Adrenal gland (tissue), 19 donors: Measurements from ENCODE around the gene BIK. TPM values are rescaled to one million over a fixed set of nuclear protein-coding genes. Genes with fewer than 3 reads are reported as not detected.

Experiments used
- DNase-seq, 7 donors: peaks; one replicate each; pipeline ENCODE4 v3.0.0-alpha.2; 2019 to 2020
- H3K27ac ChIP-seq, 5 donors: fragments of 200-600 bp; sonication (generic) in 4 of 5; 1 replicate in 3 of 5; 2 replicates in 2 of 5; pipeline versions ENCODE4 v1.5.1 to v1.8.0; 2016 to 2020; ENCODE audit warnings: mild to moderate bottlenecking in 1 of 5
- H3K27me3 ChIP-seq: fragments of 200-600 bp; 2 replicates; pipeline ENCODE4 v1.8.0; 2021
- H3K36me3 ChIP-seq, 2 donors: fragments of 200-600 bp; replicated peaks in 1 of 2; 1 replicate in 1 of 2; 2 replicates in 1 of 2; pipeline versions ENCODE4 v1.5.1 to v1.8.0; 2018 to 2022
- H3K4me1 ChIP-seq, 2 donors: fragments of 200-600 bp; replicated peaks in 1 of 2; 1 replicate in 1 of 2; 2 replicates in 1 of 2; pipeline versions ENCODE4 v1.5.1 to v1.8.0; 2018 to 2021
- H3K4me3 ChIP-seq, 4 donors: fragments of 200-600 bp; sonication (generic) in 3 of 4; one replicate each; pipeline ENCODE4 v1.5.1; 2016 to 2018
- H3K9me3 ChIP-seq, 3 donors: fragments of 200-600 bp; sonication (generic) in 1 of 3; replicated peaks in 1 of 3; 1 replicate in 2 of 3; 2 replicates in 1 of 3; pipeline versions ENCODE4 v1.5.1 to v1.8.0; 2016 to 2021
- POLR2A ChIP-seq, 2 donors: fragments of 450-650 bp; IDR thresholded peaks; one replicate each; pipeline ENCODE4 v1.6.1; 2017; ENCODE audit warnings: antibody characterized with exemption in 2 of 2, mild to moderate bottlenecking in 2 of 2, moderate library complexity in 1 of 2
- WGBS, 4 donors: extraction: QIAGEN DNeasy Blood & Tissue Kit in 2 of 4; methylation state at CpG; one replicate each; pipeline versions ENCODE4 v1.1.5 to v1.1.7; 2013 to 2017; 5-methylcytosine and 5-hydroxymethylcytosine counted together
- intact Hi-C, 2 donors: fragments of 100-400 bp; cut with DNase I; formaldehyde crosslinking; loops; one replicate each; pipeline versions ENCODE4 v1.14.1 to v1.15.0; 2022 to 2023
- long read RNA-seq, 10 donors: library from polyadenylated mRNA in 3 of 10; unstranded in 2 of 10; stranded (forward) in 1 of 10; transcript quantifications; one replicate each; pipeline ENCODE4 v2.0.0 and lab custom pipeline, GENCODE V29; 2021 to 2026
- polyA plus RNA-seq, 3 donors: library from polyadenylated mRNA; stranded (reverse); fragments of 200-250 nt in 2 of 3; fragments of 350-450 nt in 1 of 3; fragmentation: Illumina TruSeq in 1 of 3; extraction: RNeasy Lipid Tissue Mini Kit (QIAGEN cat#74804) in 1 of 3; gene quantifications; one replicate each; pipeline ENCODE4 v1.2.3, GENCODE V29; 2013 to 2014
- total RNA-seq, 9 donors: library from RNA; depleted of rRNA in 4 of 9; stranded (reverse); fragments of >200 nt in 4 of 9; fragments of 120-200 nt in 1 of 9; fragmentation: NEBNext Ultra II Directional in 1 of 9; extraction: Animal tissue kit (Norgen Biotek cat#: 25700) in 1 of 9; gene quantifications; one replicate each; pipeline versions ENCODE4 v1.1.0 to v1.2.4, GENCODE V29; 2013 to 2023
- TF ChIP-seq, protein P1 (sequence below), 6 experiments: fragments of 450-650 bp in 4 of 6; fragments of 200-600 bp in 2 of 6; sonication (generic) in 1 of 6; IDR thresholded peaks; 1 replicate in 5 of 6; 2 replicates in 1 of 6; pipeline versions ENCODE4 v1.5.1 to v1.8.0; 2016 to 2021; ENCODE audit warnings: antibody characterized with exemption in 6 of 6, mild to moderate bottlenecking in 2 of 6, moderate library complexity in 1 of 6
- donor health status: healthy with polysubstance abuse.
- donor health status: Bipolar disorder and iron deficiency.
- donor health status: DM: yes; HTN: yes; CAD: no.
- donor health status: DM: no; HTN: no; CAD: no.
- donor health status: DM: no; HTN: no; CAD: no.
- donor health status: DM: yes; HTN: yes; CAD: no.

BIK gene, protein sequence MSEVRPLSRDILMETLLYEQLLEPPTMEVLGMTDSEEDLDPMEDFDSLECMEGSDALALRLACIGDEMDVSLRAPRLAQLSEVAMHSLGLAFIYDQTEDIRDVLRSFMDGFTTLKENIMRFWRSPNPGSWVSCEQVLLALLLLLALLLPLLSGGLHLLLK
- total RNA-seq (1 to 10 TPM; 1.7 to 7.4 (median 2.9) TPM), polyA plus RNA-seq (1 to 10 TPM in 2 of 3 donors, not detected in 1; 3.1 to 3.4 TPM)
- long read RNA-seq, donor 1, partial matches to known transcripts = 0 of 1 reads
- long read RNA-seq, donor 1, other reads (novel, unspliced or antisense) = 0 of 1 reads
- long read RNA-seq, donor 2, partial matches to known transcripts = 0 of 1 reads
- long read RNA-seq, donor 2, other reads (novel, unspliced or antisense) = 0 of 1 reads
- long read RNA-seq, donor 3, partial matches to known transcripts = 0 of 2 reads
- long read RNA-seq, donor 3, other reads (novel, unspliced or antisense) = 0 of 2 reads
- long read RNA-seq, donor 4, partial matches to known transcripts = 0 of 3 reads
- long read RNA-seq, donor 4, other reads (novel, unspliced or antisense) = 1 of 3 reads
- long read RNA-seq, donor 5, transcript BIK-201 (5 exons, 953 nt) = major isoform, 6 of 8 reads
- long read RNA-seq, donor 5, partial matches to known transcripts = 1 of 8 reads
- long read RNA-seq, donor 5, other reads (novel, unspliced or antisense) = 1 of 8 reads
- long read RNA-seq, donor 6, partial matches to known transcripts = 0 of 1 reads
- long read RNA-seq, donor 6, other reads (novel, unspliced or antisense) = 0 of 1 reads
- long read RNA-seq, donor 7 = 0 reads
- long read RNA-seq, donor 8, partial matches to known transcripts = 0 of 3 reads
- long read RNA-seq, donor 8, other reads (novel, unspliced or antisense) = 0 of 3 reads
- long read RNA-seq, donor 9, partial matches to known transcripts = 0 of 2 reads
- long read RNA-seq, donor 9, other reads (novel, unspliced or antisense) = 0 of 2 reads
- long read RNA-seq, donor 10, partial matches to known transcripts = 0 of 1 reads
- long read RNA-seq, donor 10, other reads (novel, unspliced or antisense) = 0 of 1 reads

GRCh38 chr22:43110444-43110926 lies at the start of gene BIK:
TSS of gene BIK (plus strand) at chr22:43110750. CDS start at chr22:43124023, 13,273 bp downstream.
- 0 to 1% (median 0%) methylated on average over 20 to 49 of the region's 49 CpGs for WGBS, 4 donors
- Histone ChIP-seq H3K4me1 (peaks cover 13 to 18% of the 10 kb centered on the region in 2 donors), H3K4me3 (peak within 1 kb of the TSS in 2 of 4 donors; percentile 59 to 62), H3K9me3 (no peaks in the 10 kb centered on the region), H3K36me3 (no peaks in the 10 kb centered on the region), H3K27me3 (no peaks in the 10 kb centered on the region), H3K27ac (peak within 1 kb of the TSS in 1 of 5 donors; percentile 20)
- intact Hi-C loops = no loop called here
- DNase-seq = peak; percentile 56 to 78 (median 60)
- TF ChIP-seq, protein P1, sequence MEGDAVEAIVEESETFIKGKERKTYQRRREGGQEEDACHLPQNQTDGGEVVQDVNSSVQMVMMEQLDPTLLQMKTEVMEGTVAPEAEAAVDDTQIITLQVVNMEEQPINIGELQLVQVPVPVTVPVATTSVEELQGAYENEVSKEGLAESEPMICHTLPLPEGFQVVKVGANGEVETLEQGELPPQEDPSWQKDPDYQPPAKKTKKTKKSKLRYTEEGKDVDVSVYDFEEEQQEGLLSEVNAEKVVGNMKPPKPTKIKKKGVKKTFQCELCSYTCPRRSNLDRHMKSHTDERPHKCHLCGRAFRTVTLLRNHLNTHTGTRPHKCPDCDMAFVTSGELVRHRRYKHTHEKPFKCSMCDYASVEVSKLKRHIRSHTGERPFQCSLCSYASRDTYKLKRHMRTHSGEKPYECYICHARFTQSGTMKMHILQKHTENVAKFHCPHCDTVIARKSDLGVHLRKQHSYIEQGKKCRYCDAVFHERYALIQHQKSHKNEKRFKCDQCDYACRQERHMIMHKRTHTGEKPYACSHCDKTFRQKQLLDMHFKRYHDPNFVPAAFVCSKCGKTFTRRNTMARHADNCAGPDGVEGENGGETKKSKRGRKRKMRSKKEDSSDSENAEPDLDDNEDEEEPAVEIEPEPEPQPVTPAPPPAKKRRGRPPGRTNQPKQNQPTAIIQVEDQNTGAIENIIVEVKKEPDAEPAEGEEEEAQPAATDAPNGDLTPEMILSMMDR (IDR thresholded peaks at IDR 0.05) = peak in 2 of 6 experiments; percentile 17 to 23
- TF ChIP-seq POLR2A (IDR thresholded peaks at IDR 0.05) = no peak

DNA sequence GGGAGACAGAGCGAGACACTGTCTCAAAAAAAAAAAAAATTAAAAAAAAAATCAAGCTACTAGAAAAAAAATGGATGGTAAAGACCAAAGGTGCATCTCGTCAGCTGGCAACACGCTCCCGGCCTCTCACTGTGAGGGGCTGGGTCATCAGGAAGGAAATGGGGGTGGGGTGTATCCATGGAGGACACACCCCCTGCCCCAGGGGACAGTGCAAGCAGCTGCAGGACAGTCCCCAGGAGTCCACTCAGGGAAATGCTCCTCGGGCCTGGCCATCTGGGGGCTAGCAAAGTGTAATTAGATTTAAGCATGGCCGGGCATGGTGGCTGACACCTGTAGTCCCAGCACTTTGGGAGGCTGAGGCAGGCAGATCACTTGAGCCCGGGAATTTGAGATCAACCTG lies 44.4 kb upstream of the BIK start:
- H3K27ac ChIP-seq = no peak overlapping the region
- H3K4me1 ChIP-seq = no peaks in the 10 kb centered on the region
- peaks cover 0 to 7% of the 10 kb centered on the region in 2 donors for H3K36me3 ChIP-seq
- H3K4me3 ChIP-seq = no peak overlapping the region
- no peak for DNase-seq
- TF ChIP-seq, protein P1 (IDR thresholded peaks at IDR 0.05) = no peak
- TF ChIP-seq POLR2A (IDR thresholded peaks at IDR 0.05) = no peak
- H3K9me3 ChIP-seq = no peaks in the 10 kb centered on the region
- intact Hi-C loops = no loop called here
- WGBS, 4 donors = 88 to 93% (median 88%) methylated on average over 6 to 7 of the region's 7 CpGs
- H3K27me3 ChIP-seq = no peaks in the 10 kb centered on the region

DNA sequence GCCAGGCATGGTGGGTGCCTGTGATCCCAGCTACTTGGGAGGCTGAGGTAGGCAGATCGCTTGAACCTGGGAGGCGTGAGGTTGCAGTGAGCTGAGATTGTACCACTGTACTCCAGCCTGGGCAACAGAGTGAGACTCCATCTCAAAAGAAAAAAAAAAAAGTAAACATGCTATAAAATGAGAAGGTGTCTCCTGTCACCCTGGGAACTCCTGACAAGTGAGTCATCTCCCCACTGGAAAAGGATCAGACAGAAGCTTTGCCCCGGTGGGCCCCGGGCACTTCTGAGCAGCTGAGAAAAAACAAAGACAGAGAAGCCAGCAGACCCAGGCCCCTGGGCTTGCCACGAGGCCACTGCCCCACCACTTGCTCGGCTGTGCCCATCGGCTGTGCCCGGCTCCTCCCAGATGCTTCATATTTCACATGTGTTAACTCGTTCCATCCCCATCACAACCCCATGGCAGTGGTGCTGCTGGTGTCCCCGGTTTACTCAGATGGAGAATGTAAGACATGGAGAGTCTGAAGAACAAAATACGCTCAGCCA lies 43.6 kb upstream of the BIK start:
- Histone ChIP-seq H3K4me3 (no peak overlapping the region), H3K36me3 (peaks cover 0 to 7% of the 10 kb centered on the region in 2 donors), H3K27me3 (no peaks in the 10 kb centered on the region), H3K4me1 (no peaks in the 10 kb centered on the region), H3K9me3 (no peaks in the 10 kb centered on the region), H3K27ac (no peak overlapping the region)
- WGBS, 4 donors = 67 to 74% (median 71%) methylated on average over 10 to 11 of the region's 11 CpGs
- TF ChIP-seq, protein P1 (IDR thresholded peaks at IDR 0.05) = no peak
- no peak for TF ChIP-seq POLR2A (IDR thresholded peaks at IDR 0.05)
- DNase-seq = peak in 2 of 7 donors; percentile 10 to 33
- intact Hi-C loops = no loop called here
